DMS153 (cell line): ENCODE results near the gene CREG2.

ENCODE experiments used
- DNase-seq: peaks from one replicate; lab custom pipeline; 2025; lab: John Stamatoyannopoulos, UW

CREG2 gene

GRCh38 chr2:101306410-101306809 lies 80.9 kb downstream of the CREG2 start:
- DNase-seq: no peak

GRCh38 chr2:101305492-101306078 lies 81.7 kb downstream of the CREG2 start:
- no peak for DNase-seq

GRCh38 chr2:101305035-101305434 lies 82.3 kb downstream of the CREG2 start:
- no peak for DNase-seq

GRCh38 chr2:101303688-101304087 lies 83.6 kb downstream of the CREG2 start:
- no peak for DNase-seq

- no peak for DNase-seq
These were observed 85.3 kb downstream of the CREG2 start for GRCh38 chr2:101302016-101302415.

- no peak for DNase-seq
These were observed 86.5 kb downstream of the CREG2 start for GRCh38 chr2:101300836-101301235.

GRCh38 chr2:101300164-101300563 lies 87.1 kb downstream of the CREG2 start:
- DNase-seq: no peak

GRCh38 chr2:101299604-101300003 lies 87.7 kb downstream of the CREG2 start:
- no peak for DNase-seq

GRCh38 chr2:101297383-101297782 lies 89.9 kb downstream of the CREG2 start:
- DNase-seq: no peak

- DNase-seq: no peak
These were observed 90.9 kb downstream of the CREG2 start for GRCh38 chr2:101296371-101296770.

GRCh38 chr2:101295895-101296294 lies 91.4 kb downstream of the CREG2 start:
- no peak for DNase-seq
